ENCODE data around the gene TMPRSS11D.

DNA sequence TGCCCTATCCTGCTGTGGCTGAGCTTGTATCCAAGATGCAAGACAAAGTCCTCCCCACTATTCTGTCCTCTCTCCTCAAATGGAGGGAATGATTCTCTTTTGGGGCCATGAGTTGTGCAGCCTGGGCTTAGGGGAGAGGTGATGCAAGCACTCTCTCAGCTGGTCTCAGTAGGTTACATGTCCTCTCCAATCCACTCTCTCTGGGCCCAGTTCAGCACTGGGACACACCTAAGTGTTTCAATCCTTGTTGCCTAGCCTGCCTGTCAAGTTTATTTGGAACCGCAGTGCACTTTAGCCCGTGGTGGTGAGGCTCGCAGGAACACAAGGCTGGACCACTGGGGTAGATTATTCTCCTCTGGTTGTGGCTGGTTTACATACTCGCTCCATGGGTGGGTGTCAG lies 23.8 kb upstream of the TMPRSS11D start:
- TF ChIP-seq POLR2AphosphoS5 (IDR thresholded peaks at IDR 0.05; ENCODE audit: low read depth, low read length) (no peak), POLR2A (IDR thresholded peaks at IDR 0.05; ENCODE audit: low read depth, low read length) (no peak), TAF1 (IDR thresholded peaks at IDR 0.05; ENCODE audit: borderline replicate concordance, low read depth, low read length) (no peak)

Data from GM12892 (cell line).